Fibroblast of skin of left quadriceps (primary cell): ENCODE results near the gene GRPR.

Source experiments
- DNase-seq, 2 experiments: peaks; one replicate each; pipeline ENCODE4 v3.0.0-alpha.2; 2013; ENCODE audit warnings: low read depth in 2 of 2

GRPR gene

DNA sequence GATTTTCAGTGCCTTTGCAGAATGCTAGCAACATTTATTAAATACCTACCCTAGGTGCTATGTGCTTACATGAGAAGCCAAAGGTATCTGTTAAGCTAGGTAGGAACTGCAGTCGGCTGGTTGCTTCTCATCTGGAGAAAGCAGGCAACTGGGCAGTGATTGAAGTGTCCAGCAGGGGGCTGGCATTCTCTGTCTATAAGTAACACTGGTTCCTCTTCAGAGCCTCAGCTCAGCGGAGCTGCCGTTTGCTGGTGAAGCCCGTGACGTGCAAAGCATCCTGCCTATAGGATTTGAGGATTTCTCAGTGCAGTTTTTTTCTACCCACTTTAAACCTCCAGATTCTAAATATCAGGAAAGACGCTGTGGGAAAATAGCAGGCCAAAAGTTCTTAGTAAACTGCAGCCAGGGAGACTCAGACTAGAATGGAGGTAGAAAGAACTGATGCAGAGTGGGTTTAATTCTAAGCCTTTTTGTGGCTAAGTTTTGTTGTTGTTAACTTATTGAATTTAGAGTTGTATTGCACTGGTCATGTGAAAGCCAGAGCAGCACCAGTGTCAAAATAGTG lies at the start of gene GRPR:
Gene GRPR, plus strand, starts transcription at position 344 of the 565 bp plus-strand sequence. CDS start 389 bp downstream, outside the sequence.
- peak; percentile 75 to 79 for DNase-seq

DNA sequence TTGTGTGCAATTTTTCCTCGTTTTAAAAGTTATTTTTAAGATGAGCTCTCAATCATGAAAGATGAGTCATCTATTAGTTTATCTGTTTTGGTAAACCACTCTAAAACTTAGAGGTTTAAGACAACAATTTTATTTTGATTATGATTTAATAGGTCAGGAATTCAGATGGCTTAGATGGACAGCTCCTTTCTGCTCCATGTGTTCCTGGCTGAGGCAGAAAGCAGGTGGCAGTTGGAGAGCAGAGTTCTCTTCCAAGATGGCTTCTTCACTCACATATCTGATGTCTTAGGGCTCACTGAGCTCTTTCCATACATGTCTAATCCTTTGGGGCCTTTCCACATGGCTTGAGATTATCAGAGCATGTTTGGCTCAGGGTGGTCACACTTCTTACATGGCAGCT lies 48.3 kb upstream of the GRPR start:
- no peak for DNase-seq

DNA sequence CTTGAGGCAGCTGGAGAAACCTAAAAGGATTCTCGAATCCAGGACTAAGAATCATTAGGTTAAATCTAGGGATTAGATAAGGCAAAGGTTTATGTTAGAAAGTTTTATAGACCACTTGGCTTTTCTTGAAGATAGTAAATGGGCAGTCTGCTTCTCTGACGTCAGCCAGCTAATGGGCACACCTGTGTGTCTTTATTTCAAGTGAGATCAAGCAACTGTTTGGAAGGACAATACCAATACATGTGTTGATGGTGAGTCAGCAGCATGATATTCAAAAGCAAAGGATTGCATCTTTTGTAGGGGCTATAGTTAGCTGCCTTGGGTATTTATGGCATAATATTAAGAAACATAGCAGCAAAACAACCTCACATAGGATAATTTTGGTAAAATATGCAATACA lies 46.5 kb upstream of the GRPR start:
- DNase-seq, result no peak

DNA sequence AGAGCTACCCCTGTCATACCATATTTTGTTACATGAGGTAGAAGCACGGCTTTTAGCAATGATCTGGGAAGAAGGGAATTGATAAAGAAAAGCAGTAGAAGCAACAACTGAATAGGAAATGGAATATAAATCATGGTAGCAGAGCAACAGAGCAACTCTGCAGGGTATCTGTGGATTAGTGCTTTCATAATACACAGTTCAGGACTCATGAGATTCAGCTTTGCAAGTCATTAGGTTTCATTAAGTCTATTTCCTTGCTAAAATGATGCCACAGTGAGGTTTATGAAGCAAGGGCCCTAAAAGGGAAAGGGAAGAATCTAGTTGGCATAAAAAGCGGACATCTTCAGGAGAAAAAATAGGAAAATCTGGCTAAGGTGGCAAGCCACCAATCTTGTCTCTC lies 45.6 kb upstream of the GRPR start:
- DNase-seq, result no peak

DNA sequence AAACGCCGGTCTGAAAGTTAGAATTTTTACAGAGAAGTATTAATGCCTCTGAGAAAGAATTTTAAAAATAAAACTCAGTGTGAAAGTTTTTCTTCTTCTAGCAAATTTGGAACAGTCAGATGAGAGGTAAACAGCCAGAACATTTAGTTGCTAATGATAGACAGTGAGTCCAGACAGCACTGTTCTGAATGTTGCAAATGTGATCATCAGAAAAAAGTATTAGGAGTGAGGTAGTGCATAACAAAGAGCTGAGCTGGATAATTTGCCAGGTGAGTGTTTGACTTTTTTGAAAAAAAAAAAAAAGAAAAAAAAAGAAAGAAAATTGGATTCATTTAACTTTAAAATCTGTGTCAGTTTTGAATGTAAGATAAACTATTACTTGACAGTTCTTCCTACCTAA lies 42.0 kb upstream of the GRPR start:
- DNase-seq, result no peak

DNA sequence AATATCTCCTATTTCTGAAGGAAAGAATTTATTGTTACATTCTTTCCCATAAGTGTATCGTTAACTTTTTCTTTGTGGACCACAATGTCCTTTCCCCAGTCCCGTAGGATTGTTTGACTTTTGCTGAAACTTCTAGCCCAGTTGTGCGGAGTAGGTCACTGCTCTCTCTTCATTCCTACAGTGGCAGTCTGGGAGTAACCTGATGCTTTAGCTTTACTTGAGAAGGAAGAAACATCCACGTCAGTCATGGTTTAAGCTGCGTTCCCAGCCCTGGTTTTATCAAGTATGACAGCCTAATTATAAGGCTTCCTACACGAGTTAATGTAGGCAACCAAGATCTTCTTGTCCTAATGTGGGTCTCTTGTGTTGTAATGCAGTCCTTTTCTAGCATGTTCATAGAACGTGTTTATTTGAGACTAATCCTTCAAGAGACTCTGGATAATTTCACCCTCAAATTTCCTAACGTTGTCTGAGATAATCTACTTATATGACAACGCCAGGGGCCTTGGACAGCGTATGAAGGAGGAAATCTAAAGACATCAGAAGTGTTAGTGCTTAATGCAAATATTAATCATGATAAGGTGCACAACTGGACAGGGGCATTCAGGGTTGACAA lies 40.8 kb upstream of the GRPR start:
- DNase-seq, result no peak

DNA sequence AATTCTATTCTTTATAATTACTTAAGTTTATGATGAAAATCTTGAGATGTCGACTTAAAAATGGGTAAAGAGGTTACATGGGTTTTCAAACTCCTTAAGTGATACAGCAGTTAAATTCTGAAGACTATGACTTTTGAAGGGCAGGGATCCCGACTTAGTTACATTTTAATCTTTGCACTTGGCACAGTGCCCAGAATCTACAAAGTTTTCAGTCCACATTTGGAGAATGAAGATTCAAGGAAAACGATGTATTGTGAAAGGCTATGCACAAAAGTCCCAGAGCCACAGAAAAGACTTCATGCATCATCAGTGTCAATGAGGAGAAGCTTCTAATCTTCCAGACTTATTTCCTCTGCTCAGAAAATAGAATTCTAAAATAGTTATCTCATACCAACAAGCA lies 36.3 kb upstream of the GRPR start:
- no peak for DNase-seq

DNA sequence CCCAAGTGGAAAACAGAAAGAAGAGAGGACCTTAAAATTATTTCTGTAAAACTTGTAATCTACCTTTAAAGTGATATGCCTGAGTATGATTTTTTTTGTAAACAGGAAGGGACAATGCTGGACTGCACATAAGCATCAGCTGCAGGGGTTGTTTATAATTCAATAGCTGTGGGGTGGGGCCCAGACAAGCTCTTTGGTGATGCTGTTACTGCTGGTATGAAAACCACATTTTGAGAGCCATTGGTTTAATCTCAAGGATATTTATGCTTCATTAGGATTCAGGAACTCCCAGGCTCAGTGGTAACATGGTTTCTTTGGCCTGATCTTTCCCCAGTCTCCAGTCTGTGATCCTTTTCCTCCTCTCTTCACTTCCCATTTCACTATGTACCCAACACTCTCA lies 34.3 kb upstream of the GRPR start:
- DNase-seq, result no peak

DNA sequence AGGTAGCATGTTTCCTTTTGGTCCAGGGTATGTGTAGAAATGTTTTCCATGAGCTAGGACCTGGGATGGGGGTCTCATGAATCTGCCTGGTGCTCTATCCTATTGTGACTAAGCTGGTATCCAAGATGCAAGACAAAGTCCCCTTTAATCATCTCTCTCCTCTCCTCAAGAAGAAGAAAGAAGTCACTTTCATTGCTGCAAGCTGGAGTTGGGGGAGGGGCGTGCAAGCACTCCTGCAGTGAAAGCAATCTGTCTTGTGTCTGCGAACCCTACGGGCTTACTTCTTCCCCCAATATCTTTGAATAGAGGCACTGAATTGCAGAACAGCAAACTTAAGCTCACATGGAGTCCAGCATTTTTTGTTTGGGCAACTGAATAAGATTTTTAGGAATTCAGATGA lies 27.2 kb upstream of the GRPR start:
- DNase-seq, result no peak

DNA sequence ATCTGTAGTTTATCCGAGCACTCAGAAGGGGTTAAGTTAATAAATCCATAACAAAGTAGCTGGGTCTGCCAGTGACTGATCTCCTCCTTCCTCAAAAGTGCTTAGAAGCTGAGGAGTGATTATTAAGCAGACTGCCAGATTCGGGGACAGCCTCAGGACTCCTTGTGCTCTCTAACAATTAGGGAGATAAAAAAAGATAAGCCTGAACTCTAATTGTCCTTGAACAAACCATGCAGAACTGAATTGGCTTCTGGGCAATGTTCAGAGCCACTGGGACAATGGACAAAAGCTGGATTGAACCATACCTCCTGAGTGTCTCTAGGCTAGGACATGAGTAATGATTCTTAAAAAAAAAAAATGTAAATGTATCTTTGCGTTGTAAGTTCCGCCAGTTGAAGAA lies 22.7 kb upstream of the GRPR start:
- no peak for DNase-seq

DNA sequence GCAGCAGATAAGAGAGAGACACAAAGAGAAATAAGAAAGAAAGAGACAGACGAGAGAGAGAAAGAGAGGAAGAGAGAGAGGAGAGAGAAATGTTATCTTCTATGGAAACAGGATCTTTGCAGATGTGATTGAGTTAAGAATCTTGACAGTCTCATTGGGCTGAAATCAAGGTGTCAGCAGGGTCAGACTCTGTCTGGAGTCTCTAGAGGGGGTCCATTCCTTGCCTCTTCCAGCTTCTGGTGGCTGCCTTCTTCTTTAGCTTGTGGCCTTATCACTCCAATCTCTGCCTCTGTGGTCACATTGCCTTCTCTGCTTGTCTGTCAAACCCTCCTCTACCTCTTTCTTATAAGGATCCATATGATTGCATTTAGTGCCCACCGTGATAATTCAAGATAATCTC lies 21.8 kb upstream of the GRPR start:
- no peak for DNase-seq

DNA sequence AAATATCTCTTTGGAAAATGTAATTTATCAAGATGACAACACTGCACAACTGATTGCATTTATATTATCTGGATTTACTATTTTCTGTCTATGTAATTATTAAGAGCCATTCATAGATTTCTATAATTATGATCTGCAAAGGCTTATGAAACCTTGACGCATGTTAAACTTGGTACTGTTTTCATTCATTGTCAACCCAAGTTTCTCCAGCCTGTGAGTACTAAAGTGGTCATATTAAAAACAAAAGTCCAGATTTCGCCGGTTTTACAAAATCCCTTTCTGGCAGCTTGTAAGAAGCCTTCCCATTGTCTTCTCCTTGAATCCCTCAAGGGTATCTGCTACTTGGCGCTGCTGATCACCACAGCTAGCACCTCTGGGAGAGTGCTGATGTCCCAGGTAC lies 19.7 kb upstream of the GRPR start:
- no peak for DNase-seq

DNA sequence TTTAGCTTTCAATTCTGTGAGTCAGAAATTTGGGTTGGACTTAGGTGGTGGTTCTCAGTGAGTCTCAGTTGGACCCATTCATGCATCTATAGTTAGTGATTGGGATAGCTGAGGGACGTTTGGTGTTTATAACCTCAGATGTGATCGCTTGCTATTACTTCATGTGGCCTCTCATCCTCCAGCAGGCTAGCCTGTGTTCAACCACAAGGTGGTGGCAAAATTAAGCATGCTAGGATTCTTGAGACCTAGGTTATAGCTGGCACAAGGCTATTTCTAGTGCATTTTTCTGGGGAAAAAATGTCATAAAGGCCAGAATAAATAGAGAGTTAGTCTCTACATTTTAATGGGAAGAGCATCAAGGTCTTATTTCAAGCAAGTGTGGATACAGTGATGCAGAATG lies 10.9 kb upstream of the GRPR start:
- DNase-seq, result no peak

DNA sequence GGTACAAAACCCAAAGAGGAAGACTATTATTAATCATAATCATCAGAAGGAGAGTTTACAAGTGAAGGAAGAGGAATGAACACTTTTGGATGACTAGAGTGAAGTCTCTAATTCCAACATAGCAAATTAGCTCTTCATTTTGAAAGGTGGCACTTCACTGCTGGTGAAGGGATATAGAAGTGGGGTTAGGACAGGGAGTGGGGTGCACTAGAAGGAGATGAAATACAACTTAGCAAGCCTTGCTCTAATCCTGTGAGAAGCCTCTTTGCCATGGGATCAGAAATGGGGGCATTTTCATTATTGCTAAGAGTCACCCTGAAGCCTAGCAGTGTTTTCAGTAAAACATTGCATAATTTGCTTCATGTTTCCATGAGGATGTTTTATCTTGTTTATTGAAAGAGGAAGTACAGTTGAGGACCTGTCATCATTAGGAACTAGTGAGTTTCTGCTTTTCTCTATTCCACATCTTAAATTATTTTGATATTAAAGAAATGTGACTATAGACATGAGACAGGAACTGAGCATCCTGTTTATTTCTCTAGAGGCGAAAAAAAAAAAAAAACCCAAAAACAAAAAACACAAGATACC lies 9.3 kb upstream of the GRPR start:
- no peak for DNase-seq

DNA sequence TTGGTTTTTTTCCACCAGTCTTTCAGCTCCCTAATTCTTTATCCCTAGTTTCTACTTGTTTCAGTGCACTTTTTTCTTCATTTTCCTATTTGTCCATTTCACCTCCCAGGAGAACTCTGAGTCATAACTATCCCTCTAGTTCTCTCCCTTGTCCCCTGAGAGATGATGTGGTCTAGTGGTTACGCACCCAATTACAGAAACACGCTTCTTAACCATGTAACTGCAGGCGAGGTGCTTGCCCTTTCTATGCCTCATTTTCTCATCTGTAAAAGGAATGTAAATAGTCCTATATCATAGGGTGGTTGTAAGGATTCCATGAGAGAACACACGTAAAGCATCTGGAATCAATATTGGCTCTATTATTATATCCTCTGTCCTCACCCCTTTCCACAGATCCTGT lies 8.8 kb upstream of the GRPR start:
- peak; percentile 96 to 98 for DNase-seq

DNA sequence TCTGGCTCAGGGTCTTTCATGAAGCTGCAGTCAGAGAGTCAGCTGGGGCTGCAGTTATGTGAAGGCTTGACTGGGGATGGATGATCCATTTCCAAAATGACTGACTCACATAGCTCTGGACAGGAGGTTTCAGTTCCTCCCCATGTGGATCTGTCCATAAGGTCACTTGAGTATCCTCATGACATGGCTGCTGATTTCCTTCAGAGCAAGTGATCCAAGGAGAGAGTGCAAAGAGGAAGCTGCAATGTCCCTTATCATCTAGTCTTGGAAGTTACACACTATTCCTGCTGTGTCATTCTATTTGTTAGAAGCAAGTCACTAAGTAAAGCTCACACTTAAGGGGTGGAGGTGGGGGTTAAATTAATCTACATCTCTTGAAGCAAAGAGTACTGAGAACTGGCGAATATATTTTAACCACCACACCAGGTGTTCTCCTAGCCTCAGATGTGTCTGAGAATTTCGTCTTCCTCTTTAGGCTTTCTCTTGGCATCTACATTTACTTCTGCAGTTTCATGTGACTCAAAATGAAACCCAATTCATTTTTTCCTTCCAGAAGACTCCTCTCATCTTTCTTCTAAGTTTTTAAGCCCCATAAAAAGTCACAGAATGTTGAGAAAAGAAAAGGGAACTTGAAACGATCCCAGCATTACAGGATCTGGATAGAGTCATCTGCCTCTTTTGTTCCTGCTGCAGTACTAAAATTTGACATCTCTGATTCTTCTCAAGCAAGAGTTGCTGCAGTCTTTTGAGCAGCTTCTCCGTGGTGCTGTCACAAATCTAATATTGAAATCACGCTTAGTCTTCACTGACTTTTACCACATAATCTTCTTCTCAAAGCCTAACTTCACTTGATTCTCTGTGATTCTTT lies 3.8 kb upstream of the GRPR start:
- no peak for DNase-seq

DNA sequence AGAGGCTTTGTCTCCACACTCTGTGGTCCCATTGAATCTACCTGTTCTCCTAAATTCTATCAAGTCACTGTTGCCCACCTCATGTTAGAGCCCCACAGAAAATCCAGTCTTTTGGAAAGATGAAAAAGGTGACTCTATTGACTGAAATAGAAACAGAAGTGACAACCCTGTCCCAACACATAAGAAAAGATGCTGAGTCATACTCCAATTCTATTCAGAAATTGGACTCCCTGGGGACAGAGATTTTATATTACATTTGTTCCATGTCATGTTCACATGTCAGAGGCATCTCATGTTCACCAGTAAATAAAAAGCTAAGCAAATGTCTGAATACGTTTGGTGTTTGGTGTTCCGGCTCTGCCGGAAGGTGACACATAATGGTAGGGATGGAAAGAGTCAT lies 2.9 kb upstream of the GRPR start:
- DNase-seq, result no peak

DNA sequence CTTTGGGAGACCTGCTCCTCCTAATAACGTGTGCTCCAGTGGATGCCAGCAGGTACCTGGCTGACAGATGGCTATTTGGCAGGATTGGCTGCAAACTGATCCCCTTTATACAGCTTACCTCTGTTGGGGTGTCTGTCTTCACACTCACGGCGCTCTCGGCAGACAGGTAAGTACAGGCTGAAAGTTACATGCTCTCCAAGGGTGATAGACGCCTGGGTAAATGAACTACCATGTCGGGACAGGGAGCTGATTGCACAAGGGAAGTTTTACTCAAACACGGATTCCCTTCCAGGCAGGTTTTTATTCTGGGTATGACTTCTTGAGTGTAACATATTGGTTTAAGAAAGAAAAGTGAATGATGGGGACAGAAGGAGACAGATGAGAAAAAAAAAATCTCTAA lies 836 bp downstream of the GRPR start:
- DNase-seq, result no peak

DNA sequence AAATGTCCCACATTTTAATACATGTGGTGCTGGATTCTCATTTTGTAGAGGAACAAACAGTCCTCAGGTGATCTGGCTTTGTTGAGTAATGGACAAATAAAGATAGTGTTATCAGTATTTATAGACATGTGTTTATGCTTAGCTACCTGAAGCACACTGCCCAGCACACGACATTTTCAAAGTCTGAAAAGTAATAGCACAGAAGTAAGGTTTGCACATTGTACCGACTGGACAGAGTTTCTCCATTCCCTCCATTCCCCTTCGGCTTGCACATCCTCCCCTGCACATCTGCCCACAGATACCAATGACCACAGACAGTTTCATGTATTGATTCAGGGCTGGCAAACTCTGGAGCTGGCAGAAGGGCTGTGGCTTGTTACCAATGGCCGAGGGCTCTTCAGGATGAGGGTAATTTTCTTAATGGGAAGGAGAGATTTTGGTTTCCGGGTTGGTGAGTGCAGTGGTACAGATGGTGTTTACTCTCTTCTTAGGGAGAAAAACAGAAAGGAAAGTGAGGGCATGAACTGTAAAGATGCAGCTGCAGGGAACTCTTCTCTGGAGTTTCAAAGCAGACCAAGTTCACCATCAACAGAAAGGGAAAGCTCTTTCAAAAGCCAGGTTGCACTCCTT lies 2.3 kb downstream of the GRPR start:
- DNase-seq, result no peak

DNA sequence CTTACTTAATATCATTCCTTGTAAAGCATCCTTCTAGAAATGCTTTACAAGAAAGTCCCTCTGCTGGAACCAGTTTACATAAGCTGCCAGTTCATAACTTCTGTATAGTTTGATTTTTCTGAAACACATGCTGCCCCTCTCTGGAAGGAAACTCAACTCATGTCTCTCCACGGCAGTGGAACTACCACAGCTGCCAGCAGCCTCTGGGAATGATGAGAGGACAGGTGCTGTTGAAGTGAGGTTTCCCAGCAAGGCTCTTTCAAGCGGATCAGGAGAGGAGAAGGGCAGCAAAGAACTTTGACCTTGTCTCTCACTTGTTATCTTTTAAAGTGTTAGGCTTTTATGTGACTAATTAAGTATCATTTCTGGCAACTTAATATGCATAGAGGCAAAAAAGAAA lies 7.3 kb downstream of the GRPR start:
- DNase-seq, result no peak

DNA sequence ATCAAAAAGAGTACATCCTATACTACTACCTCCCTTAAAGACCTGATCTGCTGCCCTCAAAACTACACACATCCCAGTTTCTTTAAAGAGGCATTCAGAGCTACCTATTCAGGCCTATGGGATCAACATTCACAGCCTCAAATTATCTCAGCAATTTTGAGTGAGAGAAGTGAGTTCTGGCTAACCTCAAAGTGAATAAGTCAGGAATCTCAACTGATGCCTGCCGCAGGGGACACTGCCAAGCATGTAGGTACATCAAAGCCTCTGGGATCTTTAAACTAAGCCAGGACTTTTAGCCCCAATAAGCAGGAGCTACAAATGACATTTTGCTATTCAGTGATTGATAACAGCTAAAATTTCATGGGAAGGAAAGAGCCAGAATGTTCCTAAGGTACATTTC lies 11.6 kb downstream of the GRPR start:
- DNase-seq, result no peak

DNA sequence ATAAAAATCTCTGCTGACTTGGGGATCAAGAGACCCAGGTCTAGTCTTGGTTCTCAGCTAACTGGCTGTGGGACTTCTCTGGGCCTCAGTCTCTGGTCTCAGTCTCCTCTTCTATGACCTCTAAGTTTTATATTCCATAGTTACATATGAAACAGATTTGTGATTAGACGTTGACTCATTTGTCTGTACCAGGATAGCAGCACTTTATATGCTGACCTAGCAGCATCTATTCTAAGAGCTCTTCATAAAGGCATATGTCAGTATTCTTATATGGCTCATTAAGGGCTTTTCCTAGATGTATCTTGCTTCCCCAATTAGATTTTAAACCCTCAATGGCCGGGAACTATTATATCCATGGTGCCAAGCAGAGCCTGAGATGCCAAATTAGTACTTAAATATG lies 12.7 kb downstream of the GRPR start:
- DNase-seq, result no peak
